Lower leg skin (tissue), 3 donors: ENCODE results near the gene PITPNM3.

Experiments used
- CTCF ChIP-seq, 3 donors: fragments of 450-650 bp; IDR thresholded peaks; one replicate each; pipeline ENCODE4 v1.5.1; 2016; ENCODE audit warnings: antibody characterized with exemption in 3 of 3, mild to moderate bottlenecking in 3 of 3, moderate library complexity in 2 of 3
- POLR2A ChIP-seq, 2 donors: fragments of 450-650 bp; IDR thresholded peaks; one replicate each; pipeline ENCODE4 v1.6.1; 2016 to 2017; ENCODE audit warnings: antibody characterized with exemption in 2 of 2, mild to moderate bottlenecking in 1 of 2, moderate library complexity in 1 of 2

GRCh38 chr17:6560496-6560895 is 4.1 kb upstream of the PITPNM3 start:
- TF ChIP-seq CTCF (IDR thresholded peaks at IDR 0.05) (no peak), POLR2A (IDR thresholded peaks at IDR 0.05) (no peak)
